Peyer's patch (tissue), 4 donors: ENCODE data around the gene LMO2. TPM values are rescaled to one million over a fixed set of nuclear protein-coding genes. Genes with fewer than 3 reads are reported as not detected.
"Not testable (repeated sequence)": the region's sequence is repeated elsewhere in the genome, so short reads cannot be mapped to it uniquely, and the experiment has no call there.

ENCODE experiments used
- DNase-seq, 3 donors: peaks; one replicate each; pipeline ENCODE4 v3.0.0-alpha.2; 2017 to 2019
- H3K27ac ChIP-seq, 4 donors: fragments of 200-600 bp; sonication (generic); one replicate each; pipeline ENCODE4 v1.5.1; 2016 to 2019
- H3K27me3 ChIP-seq, 2 donors: fragments of 200-600 bp; sonication (generic); one replicate each; pipeline ENCODE4 v1.5.1; 2019
- H3K36me3 ChIP-seq, 3 donors: fragments of 200-600 bp; sonication (generic); one replicate each; pipeline ENCODE4 v1.5.1; 2016 to 2019
- H3K4me1 ChIP-seq, 4 donors: fragments of 200-600 bp; sonication (generic); one replicate each; pipeline ENCODE4 v1.5.1; 2016 to 2019
- H3K4me3 ChIP-seq, 4 donors: fragments of 200-600 bp; sonication (generic); 1 replicate in 3 of 4; 2 replicates in 1 of 4; pipeline ENCODE4 v1.5.1; 2016 to 2019; ENCODE audit warnings: mild to moderate bottlenecking in 1 of 4
- H3K9me3 ChIP-seq, 4 donors: fragments of 200-600 bp; sonication (generic); one replicate each; pipeline ENCODE4 v1.5.1; 2016 to 2019; ENCODE audit warnings: mild to moderate bottlenecking in 1 of 4
- CTCF ChIP-seq, 6 experiments: fragments of 450-650 bp in 4 of 6; fragments of 200-600 bp in 2 of 6; sonication (generic) in 1 of 6; IDR thresholded peaks; one replicate each; pipeline ENCODE4 v1.5.1; 2017 to 2019; ENCODE audit warnings: antibody characterized with exemption in 6 of 6, mild to moderate bottlenecking in 3 of 6, moderate library complexity in 1 of 6
- POLR2A ChIP-seq, 2 donors: fragments of 450-650 bp; IDR thresholded peaks; one replicate each; pipeline ENCODE4 v1.5.1; 2017; ENCODE audit warnings: antibody characterized with exemption in 2 of 2, mild to moderate bottlenecking in 2 of 2, moderate library complexity in 2 of 2
- total RNA-seq, 4 donors: library from RNA; depleted of rRNA; stranded (reverse); fragments of >200 nt; gene quantifications; one replicate each; pipeline ENCODE4 v1.1.0, GENCODE V29; 2016

The LMO2 gene
- total RNA-seq, 4 donors from 2014 or later, result 5.1 to 9.1 (median 7.2) TPM

- no peak overlapping the region for H3K27ac ChIP-seq
- DNase-seq, result no peak
- no peaks in the 10 kb centered on the region for H3K27me3 ChIP-seq
- H3K9me3 ChIP-seq, result peaks cover 0 to 11% (median 0%) of the 10 kb centered on the region in 4 donors
- no peaks in the 10 kb centered on the region for H3K4me1 ChIP-seq
- TF ChIP-seq CTCF (IDR thresholded peaks at IDR 0.05) (no peak), POLR2A (IDR thresholded peaks at IDR 0.05) (no peak)
- no peak overlapping the region for H3K4me3 ChIP-seq
- H3K36me3 ChIP-seq, result no peaks in the 10 kb centered on the region
Measured at GRCh38 chr11:33934450-33934849, 42.6 kb upstream of the LMO2 start.

GRCh38 chr11:33933602-33934001 is 41.7 kb upstream of the LMO2 start:
- Histone ChIP-seq H3K36me3 (no peaks in the 10 kb centered on the region), H3K27me3 (no peaks in the 10 kb centered on the region), H3K27ac (no peak overlapping the region), H3K4me3 (no peak overlapping the region), H3K4me1 (no peaks in the 10 kb centered on the region), H3K9me3 (peaks cover 0 to 11% (median 0%) of the 10 kb centered on the region in 4 donors)
- no peak for DNase-seq
- TF ChIP-seq POLR2A (IDR thresholded peaks at IDR 0.05) (no peak), CTCF (IDR thresholded peaks at IDR 0.05) (no peak)

GRCh38 chr11:33932721-33933120 is 40.8 kb upstream of the LMO2 start:
- Histone ChIP-seq H3K36me3 (no peaks in the 10 kb centered on the region), H3K4me1 (no peaks in the 10 kb centered on the region), H3K27me3 (no peaks in the 10 kb centered on the region), H3K9me3 (peaks cover 0 to 11% (median 0%) of the 10 kb centered on the region in 4 donors), H3K27ac (no peak overlapping the region), H3K4me3 (no peak overlapping the region)
- no peak for DNase-seq
- TF ChIP-seq POLR2A (IDR thresholded peaks at IDR 0.05), result no peak
- no peak for TF ChIP-seq CTCF (IDR thresholded peaks at IDR 0.05)

- not testable (repeated sequence) for H3K27me3 ChIP-seq, DNase-seq, H3K4me3 ChIP-seq, H3K36me3 ChIP-seq, H3K4me1 ChIP-seq
- Histone ChIP-seq H3K9me3 (peaks cover 0 to 11% (median 0%) of the 10 kb centered on the region in 4 donors), H3K27ac (peak overlapping the region in 1 of 4 donors; percentile 13)
Measured at GRCh38 chr11:33931739-33932366, 40.0 kb upstream of the LMO2 start.

- DNase-seq, result no peak
- Histone ChIP-seq H3K27ac (peak overlapping the region; percentile 12 to 75 (median 54)), H3K27me3 (no peaks in the 10 kb centered on the region), H3K36me3 (no peaks in the 10 kb centered on the region), H3K4me1 (no peaks in the 10 kb centered on the region), H3K4me3 (no peak overlapping the region), H3K9me3 (peaks cover 0 to 11% (median 0%) of the 10 kb centered on the region in 4 donors)
- TF ChIP-seq CTCF (IDR thresholded peaks at IDR 0.05) (no peak), POLR2A (IDR thresholded peaks at IDR 0.05) (no peak)
Measured at GRCh38 chr11:33931067-33931466, 39.2 kb upstream of the LMO2 start.

- DNase-seq, result no peak
- no peaks in the 10 kb centered on the region for H3K27me3 ChIP-seq
- no peaks in the 10 kb centered on the region for H3K36me3 ChIP-seq
- TF ChIP-seq CTCF (IDR thresholded peaks at IDR 0.05), result no peak
- no peak for TF ChIP-seq POLR2A (IDR thresholded peaks at IDR 0.05)
- H3K9me3 ChIP-seq, result peaks cover 0 to 11% (median 0%) of the 10 kb centered on the region in 4 donors
- no peak overlapping the region for H3K4me3 ChIP-seq
- peak overlapping the region; percentile 12 to 75 (median 54) for H3K27ac ChIP-seq
- no peaks in the 10 kb centered on the region for H3K4me1 ChIP-seq
Measured at GRCh38 chr11:33930317-33931021, 38.6 kb upstream of the LMO2 start.
